Measurements from ENCODE around the gene EPHA6. TPM values are rescaled to one million over a fixed set of nuclear protein-coding genes. Genes with fewer than 3 reads are reported as not detected.
A peak's percentile ranks its signal among the peaks of the same experiment; 100 is the strongest.

EPHA6 gene
- total RNA-seq, 1 experiment from 2014 or later = 3.6 TPM

DNA sequence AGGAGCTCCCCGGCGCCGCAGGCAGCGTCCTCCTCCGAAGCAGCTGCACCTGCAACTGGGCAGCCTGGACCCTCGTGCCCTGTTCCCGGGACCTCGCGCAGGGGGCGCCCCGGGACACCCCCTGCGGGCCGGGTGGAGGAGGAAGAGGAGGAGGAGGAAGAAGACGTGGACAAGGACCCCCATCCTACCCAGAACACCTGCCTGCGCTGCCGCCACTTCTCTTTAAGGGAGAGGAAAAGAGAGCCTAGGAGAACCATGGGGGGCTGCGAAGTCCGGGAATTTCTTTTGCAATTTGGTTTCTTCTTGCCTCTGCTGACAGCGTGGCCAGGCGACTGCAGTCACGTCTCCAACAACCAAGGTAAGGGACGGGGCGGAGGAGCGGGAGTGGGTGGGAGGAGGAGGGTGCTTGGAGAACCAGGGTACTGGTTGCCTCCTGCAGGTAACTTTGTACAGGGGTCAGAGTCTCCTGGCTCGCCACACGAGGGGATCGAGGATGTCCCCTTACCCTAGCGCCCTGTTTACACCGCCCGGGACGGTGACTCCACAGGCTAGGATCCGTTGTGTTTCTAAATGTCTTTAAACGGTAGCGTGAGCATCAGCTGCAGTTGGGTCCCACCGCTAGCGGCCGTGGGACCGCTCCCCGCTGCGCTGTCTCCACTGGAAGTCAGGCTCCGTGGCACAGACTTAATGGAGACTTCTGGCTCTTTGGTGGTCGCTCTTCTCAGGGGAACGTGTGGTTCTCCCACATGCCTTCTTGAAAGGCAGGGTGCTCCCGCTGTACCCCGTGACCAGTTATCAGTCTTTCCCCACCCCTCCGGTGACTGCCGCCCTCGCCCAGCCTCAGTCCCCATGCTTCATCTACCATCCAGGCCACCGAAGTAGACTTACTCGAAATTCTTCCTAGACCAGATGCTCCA lies 515 bp downstream of the EPHA6 start:
- Histone ChIP-seq H4K20me1 (ENCODE audit: low read length) (no peaks in the 10 kb centered on the region), H3K4me1 (ENCODE audit: insufficient read depth, low read length) (peaks cover 8% of the 10 kb centered on the region), H3K36me3 (ENCODE audit: low read depth, low read length) (no peaks in the 10 kb centered on the region), H3K4me2 (ENCODE audit: low read length) (peak overlapping the region; percentile 92), H3K4me3 (ENCODE audit: low read length) (peak overlapping the region; percentile 81), H2AFZ (ENCODE audit: low read length) (peak overlapping the region; percentile 98), H3K9me3 (ENCODE audit: low read length) (no peaks in the 10 kb centered on the region), H3F3A (ENCODE audit: low read length, unreplicated experiment) (no peaks in the 10 kb centered on the region), H3K27me3 (ENCODE audit: low read length) (peaks cover 13% of the 10 kb centered on the region), H3K27ac (ENCODE audit: low read length) (no peak overlapping the region), H3K9ac (ENCODE audit: low read length) (no peak overlapping the region), H3K9me2 (replicated peaks; ENCODE audit: low read length) (no peaks in the 10 kb centered on the region), H3K79me2 (ENCODE audit: low read length) (no peaks in the 10 kb centered on the region)
- ChIA-PET CTCF (interaction anchor here (0.7 kb wide), 1 partner anchor 1335 kb away, joined by 13 read pairs; no protein-coding TSS in a partner anchor), POLR2A (ENCODE audit: unreplicated experiment) (no interaction called here)
- BruUV-seq (replicated peaks) = no TSS peak
- ATAC-seq (peak; percentile 7), DNase-seq (no peak)
- intact Hi-C loops (cut with micrococcal nuclease) = loop anchor here (1.0 to 10.0 kb wide), 6 partner anchors 21 to 904 kb away; no protein-coding TSS in a partner anchor
- TF ChIP-seq EZH2 (IDR thresholded peaks at IDR 0.05; ENCODE audit: low read length, unreplicated experiment) (no peak), EZH2phosphoT487 (IDR thresholded peaks at IDR 0.05; ENCODE audit: borderline replicate concordance, low read length) (no peak)
- TF ChIP-seq, protein P1, sequence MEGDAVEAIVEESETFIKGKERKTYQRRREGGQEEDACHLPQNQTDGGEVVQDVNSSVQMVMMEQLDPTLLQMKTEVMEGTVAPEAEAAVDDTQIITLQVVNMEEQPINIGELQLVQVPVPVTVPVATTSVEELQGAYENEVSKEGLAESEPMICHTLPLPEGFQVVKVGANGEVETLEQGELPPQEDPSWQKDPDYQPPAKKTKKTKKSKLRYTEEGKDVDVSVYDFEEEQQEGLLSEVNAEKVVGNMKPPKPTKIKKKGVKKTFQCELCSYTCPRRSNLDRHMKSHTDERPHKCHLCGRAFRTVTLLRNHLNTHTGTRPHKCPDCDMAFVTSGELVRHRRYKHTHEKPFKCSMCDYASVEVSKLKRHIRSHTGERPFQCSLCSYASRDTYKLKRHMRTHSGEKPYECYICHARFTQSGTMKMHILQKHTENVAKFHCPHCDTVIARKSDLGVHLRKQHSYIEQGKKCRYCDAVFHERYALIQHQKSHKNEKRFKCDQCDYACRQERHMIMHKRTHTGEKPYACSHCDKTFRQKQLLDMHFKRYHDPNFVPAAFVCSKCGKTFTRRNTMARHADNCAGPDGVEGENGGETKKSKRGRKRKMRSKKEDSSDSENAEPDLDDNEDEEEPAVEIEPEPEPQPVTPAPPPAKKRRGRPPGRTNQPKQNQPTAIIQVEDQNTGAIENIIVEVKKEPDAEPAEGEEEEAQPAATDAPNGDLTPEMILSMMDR (conservative IDR thresholded peaks at IDR 0.05; ENCODE audit: low read depth, low read length) = no peak

DNA sequence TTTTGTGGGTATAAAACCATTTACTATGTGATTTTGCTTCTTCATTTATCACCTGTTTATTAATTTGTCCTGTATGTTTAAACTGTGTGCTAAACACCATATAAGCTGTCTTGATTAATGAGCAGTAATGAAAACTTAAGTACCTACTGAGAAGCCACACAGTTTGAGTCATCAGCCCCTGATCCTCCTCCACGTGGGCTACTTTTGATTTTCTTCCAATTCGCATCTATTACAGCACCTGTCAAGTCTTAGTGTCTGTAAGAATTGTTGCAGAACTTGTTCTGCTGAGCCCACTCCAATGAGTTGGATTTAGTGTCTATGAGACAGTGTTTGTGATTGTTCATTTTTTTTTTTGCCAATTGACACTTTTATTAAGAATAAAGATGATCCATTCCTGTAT lies 16.8 kb downstream of the EPHA6 start:
- Histone ChIP-seq H3K4me3 (ENCODE audit: low read length) (no peak overlapping the region), H3K4me1 (ENCODE audit: insufficient read depth, low read length) (peaks cover 5% of the 10 kb centered on the region; the same call in 1 of the 2 replicates), H3K27me3 (ENCODE audit: low read length) (no peaks in the 10 kb centered on the region), H3K9me3 (ENCODE audit: low read length) (no peaks in the 10 kb centered on the region), H2AFZ (ENCODE audit: low read length) (no peak overlapping the region), H3F3A (ENCODE audit: low read length, unreplicated experiment) (no peaks in the 10 kb centered on the region), H4K20me1 (ENCODE audit: low read length) (no peaks in the 10 kb centered on the region), H3K36me3 (ENCODE audit: low read depth, low read length) (no peaks in the 10 kb centered on the region), H3K79me2 (ENCODE audit: low read length) (no peaks in the 10 kb centered on the region), H3K9ac (ENCODE audit: low read length) (no peak overlapping the region), H3K9me2 (replicated peaks; ENCODE audit: low read length) (no peaks in the 10 kb centered on the region), H3K4me2 (ENCODE audit: low read length) (no peak overlapping the region), H3K27ac (ENCODE audit: low read length) (no peak overlapping the region)
- CTCF ChIA-PET = interaction anchor here (0.6 kb wide), 1 partner anchor 32 kb away, joined by 3 read pairs; no protein-coding TSS in a partner anchor
- no peak for ATAC-seq
- no TSS peak for BruUV-seq (replicated peaks)
- intact Hi-C loops (cut with micrococcal nuclease) = no loop called here
- peak; percentile 59 for DNase-seq
- TF ChIP-seq, protein P1 (conservative IDR thresholded peaks at IDR 0.05; ENCODE audit: low read depth, low read length) = no peak
- TF ChIP-seq EZH2phosphoT487 (IDR thresholded peaks at IDR 0.05; ENCODE audit: borderline replicate concordance, low read length) (no peak), EZH2 (IDR thresholded peaks at IDR 0.05; ENCODE audit: low read length, unreplicated experiment) (no peak)
- POLR2A ChIA-PET (ENCODE audit: unreplicated experiment) = interaction anchor here (0.6 kb wide), 1 partner anchor 1197 kb away, joined by 3 read pairs; no protein-coding TSS in a partner anchor
